NOMO-1 (cell line): Measurements from ENCODE around the gene COL18A1.
"Not testable (repeated sequence)": the region's sequence is repeated elsewhere in the genome, so short reads cannot be mapped to it uniquely, and the experiment has no call there.

Experiments
- DNase-seq, 2 experiments: peaks; one replicate each; lab custom pipeline; 2025; ENCODE audit not compliant: unreplicated experiment in 2 of 2; lab: John Stamatoyannopoulos, UW

The COL18A1 gene

GRCh38 chr21:45404730-45405270 is at the start of gene COL18A1:
COL18A1 (plus strand) TSS chr21:45405165; CDS start chr21:45405231, 66 bp downstream.
- DNase-seq: no peak

GRCh38 chr21:45355573-45355972 is 49.4 kb upstream of the COL18A1 start:
- DNase-seq: no peak

DNA sequence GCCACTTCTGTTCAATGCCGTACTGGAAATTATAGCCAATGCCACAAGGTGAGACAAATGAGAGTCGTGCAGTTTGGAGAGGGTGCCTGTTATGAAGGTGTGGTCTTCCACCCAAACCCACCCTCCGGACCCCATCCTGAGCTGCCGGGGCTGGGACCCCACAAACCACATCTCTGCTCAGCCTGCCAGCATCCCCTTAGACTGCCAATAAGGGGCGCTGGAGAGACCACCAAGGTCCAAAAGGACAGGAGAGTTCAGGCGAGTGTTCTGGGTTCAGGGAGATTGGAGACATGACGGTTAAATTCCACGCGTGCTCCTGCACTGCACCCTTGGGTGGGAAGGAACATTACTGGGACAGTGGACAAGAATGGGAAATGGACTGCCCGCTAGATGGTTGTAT is 48.7 kb upstream of the COL18A1 start:
- no peak for DNase-seq

DNA sequence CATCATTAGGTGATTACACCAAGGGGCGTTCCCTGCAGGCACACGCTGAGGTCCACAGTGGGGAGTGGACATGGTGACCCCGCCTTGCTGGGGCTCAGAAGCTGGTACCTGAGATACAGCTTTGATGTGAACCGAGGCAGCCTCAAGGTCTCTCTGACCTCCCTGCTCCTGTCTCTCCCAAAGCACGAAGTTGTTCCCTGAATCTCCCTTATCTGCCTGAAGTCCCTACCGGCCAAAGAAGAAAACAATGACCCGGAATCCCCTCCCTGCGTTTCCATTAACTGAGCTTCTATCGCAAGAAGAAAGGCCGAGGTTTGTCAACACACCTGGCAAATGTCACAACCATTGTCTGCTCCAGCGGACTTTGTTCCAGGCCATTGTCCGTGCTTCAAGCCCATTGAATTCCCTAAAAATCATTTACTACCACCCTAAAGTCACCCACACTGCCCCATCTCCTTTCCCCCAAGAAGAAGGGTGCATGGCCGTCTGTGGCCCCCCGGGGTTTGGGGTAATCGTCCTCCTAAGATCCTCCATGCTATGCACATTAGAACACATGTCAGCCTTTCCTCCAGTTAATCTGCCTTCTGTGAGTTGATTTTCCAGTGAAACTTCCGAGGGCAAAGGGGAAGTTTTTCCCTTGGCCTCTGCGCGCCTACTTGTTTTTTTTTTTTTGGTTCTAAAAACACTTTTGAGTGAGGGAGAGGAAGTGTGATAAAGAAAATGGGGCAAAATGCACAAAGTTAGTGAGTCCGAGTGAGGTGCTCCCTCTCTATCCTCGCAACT is 48.1 kb upstream of the COL18A1 start:
- no peak for DNase-seq

GRCh38 chr21:45357436-45358260 is 47.3 kb upstream of the COL18A1 start:
- no peak for DNase-seq

DNA sequence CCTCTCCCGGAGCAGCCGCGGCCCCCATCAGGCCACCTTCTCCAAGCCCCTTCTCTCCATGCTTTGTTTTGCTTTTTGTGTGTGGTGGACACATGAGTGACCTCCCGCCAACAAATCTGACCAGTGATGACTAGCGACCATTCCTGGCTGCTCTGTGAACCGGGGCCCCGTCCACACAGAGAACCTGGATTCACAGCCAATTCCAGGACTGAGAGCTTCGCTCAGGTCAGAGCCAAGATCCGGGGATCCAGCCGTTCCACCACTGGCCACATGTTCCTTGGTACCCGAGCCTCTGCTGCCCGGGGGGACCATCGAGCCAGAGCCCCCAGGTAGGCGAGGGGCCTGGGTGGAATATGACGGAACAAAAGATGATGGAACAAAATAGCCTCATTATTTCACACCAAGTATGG is 46.7 kb upstream of the COL18A1 start:
- no peak for DNase-seq

DNA sequence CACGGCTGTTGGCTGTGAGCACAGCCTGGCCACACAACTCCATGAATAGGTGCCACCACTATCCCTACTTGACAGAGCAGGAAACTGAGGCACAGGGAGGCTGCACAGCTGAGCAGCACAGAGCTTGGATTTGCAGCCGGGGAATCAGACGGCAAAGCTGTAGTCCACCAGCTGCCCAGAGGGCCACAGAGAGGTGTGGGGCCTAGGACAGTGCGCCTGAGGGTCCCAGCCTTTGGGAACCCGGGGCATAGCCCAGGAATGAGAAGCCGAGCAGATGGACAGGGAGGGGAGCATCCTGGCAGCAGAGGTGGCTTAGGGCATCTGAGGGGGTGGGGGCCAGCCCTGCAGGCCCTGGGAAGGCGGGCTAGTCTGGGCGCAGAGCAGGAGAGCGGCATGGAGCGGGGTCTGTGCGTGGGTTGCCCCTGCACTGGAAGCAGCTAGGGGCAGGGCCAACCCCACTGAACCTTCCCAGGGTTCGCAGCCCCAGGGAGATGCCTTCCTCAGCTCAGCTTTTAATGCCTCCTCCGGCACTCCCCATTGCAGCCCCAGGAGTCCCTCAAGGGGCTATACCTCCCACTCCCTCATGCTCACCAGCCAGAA is 46.2 kb upstream of the COL18A1 start:
- no peak for DNase-seq

- DNase-seq: no peak
These were observed 45.3 kb upstream of the COL18A1 start for GRCh38 chr21:45359451-45360217.

DNA sequence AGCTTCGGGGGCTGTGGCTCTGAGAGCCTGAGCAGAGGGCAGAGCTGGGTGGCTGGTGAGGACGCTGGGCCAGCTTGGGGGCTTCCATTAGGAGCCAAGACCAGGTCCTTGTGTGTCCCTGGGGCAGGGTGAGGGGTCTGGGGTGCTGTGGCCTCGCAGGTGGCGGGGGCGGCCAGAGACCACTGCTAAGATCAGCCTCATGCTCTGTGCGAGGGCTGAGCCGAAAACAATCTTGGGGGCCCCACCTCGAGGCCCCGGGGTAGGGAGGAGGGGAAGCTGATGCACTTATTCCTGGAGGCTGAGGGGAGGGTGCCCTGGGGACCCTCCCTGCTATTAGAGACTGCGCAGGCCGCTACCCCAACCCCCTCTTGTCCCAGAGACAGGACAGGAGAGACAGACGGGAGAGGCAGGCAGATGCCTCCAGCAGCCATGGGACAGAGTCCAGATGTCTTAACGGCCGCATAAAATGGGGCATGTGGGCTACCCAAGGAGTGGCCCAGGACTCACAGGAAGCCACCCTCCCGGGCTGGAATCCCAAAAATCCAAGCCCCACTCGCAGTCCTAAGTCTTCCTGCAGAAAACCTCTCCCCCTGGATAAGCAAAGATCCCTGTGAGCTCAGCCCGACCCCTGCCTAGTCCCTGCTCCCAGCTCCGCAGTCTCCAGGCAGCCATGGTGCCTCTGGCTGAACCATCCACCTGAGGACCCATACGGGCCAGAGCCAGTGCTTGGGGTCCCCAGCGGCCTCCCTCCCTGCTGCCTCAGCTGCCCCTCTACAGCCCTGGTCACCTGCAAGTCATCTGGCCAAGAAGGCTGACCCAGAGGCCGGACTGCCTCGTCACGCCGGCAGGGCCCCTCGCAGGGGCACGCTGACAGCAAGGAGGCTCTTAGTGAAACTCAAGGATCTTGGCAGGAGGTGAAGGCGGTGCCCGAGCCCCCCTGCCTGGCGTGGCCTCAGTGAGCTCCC is 43.6 kb upstream of the COL18A1 start:
- no peak for DNase-seq

DNA sequence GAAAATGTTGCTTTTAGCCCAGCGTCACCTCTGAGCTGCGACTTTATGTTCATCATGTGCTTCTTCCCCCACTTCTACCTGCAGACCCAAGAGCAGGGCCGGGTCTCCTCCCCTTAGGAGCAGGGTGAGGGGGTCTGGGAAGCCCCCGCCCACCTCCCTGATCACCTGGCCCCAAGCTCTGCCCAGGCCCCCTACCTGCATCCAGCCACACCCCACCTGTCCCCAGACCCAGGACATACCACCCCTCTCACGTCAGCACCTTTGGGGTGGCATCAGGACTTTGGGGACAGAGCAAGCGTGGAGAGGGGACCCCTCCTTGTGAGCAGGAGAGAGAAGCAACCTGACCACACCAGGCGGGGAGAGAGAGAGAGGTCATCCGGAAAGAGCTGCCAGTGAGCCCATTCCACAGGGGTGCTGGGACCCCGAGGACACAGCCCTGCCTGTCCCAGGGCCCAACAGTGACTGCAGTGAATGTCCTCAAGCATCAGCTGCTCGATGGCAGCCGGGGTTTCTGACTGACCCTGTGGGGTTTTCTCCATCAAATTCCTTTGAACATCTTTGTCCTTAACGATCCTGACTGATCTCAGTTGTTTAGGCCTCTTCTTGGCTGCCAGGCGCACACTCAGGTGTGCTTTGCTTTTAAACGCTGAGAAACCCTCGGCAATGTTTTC is 42.8 kb upstream of the COL18A1 start:
- no peak for DNase-seq

GRCh38 chr21:45362748-45363145 is 42.2 kb upstream of the COL18A1 start:
- DNase-seq: no peak

DNA sequence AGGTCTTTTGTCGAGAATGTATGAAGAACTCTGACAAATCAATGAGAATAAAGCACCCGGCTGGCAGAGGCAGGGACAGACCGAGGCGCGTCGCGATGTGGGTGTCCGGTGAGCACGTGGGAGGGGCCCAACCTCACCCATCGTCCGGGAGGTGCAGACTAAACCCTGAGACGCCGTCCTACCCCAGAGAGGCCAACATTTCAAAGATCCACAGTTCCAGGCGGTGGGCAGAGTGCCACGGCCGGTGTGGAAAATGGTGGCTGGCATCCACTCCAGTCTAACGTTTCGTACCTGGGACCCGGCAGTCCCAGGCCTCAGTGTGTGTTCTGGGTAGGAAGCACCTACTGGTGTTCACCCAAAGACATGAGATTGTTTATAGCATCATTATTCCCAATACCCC is 41.7 kb upstream of the COL18A1 start:
- not testable (repeated sequence) for DNase-seq

DNA sequence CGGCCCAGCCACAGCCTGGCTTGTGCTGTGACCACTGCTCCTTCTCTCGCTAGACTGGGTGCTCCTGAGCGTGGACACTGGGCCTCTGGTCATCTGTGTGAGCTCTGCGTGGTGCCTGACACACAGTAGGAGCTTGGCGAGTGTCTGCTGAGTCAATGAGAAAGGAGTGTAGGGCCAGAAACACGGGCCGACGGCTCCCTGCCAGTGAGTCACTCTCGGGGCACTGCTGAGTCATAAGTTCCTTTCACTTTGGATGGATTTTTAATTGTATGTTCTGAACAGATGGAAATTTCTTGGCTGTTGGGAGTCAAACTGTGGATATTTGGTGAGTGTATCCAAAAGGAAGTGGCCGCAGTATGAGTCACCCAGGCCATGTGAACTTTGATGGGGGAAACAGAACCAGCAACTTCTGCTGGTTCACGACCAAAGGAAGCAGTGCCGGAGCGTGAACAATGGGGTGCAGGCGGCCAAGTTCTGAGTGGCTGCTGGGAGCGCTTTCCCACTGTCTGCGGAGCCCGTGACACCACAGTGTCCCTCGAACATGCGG is 41.0 kb upstream of the COL18A1 start:
- DNase-seq: peak in 1 of 2 experiments; percentile 12

DNA sequence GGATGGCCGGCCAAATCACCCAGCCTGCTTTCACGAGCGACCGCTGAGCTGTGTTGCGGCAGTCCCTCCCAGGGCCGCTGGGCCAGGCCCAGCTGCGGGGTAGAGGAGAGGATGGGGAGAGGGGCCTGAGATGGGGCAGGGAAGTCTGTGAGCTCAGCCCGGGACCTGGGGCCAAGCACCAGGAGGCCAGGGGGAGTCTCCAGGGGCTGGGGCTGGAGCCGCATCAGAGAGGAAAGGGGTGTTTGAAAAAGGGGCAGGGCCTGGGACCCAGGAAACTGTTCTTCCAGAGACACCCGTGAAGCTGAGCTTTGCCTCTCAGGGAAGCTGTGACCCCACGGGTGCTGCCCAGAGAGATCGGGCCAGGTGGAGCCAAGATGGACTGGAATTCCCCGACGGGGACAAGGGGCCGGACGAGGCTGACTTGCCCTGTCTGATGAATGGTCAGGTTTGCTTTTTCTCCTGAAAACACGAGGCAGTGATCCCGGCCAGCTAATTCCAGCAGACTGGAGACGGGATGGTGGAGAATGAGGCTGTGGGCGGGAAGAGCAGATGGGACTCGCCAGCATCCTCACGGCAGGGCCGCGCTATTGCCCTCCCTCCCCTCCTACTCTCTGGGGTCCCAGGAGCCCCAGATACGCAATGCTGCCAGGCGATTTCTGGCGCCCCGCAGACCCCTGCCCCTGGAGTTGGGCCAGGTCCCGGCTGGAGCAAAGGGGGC is 40.3 kb upstream of the COL18A1 start:
- no peak for DNase-seq

DNA sequence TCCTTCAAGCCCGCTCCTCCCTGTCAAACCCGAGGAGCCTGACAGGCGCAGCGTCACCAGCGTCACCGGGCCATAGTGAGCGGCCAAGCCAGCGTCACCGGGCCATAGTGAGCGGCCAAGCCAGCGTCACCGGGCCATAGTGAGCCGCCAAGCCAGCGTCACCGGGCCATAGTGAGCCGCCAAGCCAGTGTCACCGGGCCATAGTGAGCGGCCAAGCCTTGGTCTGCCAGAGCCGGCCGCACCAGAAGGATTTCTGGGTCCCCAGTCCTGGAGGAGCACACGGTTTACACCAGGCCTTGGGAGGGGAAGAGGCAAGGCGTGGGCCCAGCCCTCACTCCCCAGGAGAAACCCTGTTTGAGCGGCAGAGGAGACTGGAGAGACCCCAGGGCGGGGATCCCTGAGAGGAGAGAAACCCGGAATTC is 39.8 kb upstream of the COL18A1 start:
- no peak for DNase-seq

GRCh38 chr21:45365608-45366241 is 39.2 kb upstream of the COL18A1 start:
- DNase-seq: no peak

DNA sequence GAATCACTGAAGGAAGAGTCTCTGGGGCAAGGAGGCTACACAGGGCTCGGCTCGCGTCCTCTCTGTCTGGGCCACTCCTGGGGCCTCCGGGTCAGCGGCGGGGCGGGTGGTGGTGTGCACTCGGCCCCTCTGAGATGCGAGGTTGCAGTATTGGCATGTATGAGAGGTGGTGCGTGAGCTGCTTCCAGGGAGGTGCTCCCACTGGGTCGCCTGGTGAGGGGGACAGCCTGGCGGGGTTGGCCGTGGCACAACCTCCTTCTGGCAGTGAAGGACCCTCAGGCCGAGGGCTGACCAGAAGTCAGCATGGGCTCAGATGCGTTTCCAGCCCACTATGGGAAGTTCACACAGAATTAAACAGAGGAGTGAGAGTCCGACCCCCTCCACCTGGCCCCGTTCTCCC is 38.5 kb upstream of the COL18A1 start:
- DNase-seq: no peak
